ENCODE results near the gene INO80C.
"Not testable (repeated sequence)": the region's sequence is repeated elsewhere in the genome, so short reads cannot be mapped to it uniquely, and the experiment has no call there.

The INO80C gene

GRCh38 chr18:35457140-35457704 is 40.5 kb downstream of the INO80C start:
- DNase-seq: no peak

DNA sequence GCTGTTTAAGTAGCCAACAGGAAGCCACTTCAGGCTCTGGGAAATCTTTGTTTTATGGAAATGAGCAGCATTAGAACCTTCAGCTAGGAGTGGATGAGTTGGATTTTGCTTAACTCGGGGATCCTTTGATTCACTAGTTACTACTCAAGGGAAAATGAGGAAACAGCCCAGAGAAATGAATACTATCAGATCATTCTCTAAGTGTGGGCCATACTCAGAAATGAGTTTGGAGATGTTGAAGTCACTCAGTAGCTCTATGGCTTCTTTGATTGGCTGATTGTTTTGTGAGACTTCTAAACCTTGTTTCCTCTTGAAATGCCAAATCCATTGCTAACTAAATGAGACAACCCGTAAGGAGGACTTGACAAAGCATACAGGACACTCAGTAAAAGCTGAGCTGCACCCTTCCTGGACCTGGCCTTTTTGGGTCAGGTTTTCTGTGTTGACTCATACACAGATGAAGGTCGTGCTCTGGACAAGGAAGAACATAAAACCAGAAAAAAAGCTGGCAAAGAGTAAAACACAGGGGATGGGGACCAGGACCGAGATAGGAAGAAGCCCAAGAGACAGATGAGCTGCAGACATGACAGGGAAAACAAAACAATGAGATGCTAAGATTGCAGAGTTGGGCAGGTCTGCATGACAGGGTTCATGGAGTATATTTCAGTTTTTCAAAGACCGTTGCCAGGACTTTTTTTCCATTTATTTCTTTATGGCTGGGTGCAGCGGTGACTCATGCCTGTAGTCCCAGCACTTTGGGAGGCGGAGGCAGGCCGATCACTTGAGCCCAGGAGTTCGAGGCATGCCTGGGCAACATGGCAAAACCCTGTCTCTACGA is 41.6 kb downstream of the INO80C start:
- no peak for DNase-seq

DNA sequence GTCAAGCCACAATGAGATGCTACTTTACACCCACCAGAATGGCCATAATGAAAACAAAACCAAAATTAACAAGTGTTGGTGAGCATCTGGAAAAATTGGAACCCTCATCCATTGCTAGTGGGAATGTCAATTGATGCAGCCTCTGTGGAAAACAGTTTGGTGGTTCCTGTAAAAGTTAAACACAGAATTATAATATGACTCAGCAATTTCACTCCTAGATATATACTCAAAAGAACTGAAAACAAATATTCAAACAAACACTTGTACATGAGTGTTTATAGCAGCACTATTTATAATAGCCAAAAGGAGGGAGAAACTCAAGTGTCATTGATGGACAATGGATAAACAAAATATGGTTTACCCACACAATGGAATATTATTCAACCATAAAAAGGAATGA is 43.0 kb downstream of the INO80C start:
- no peak for DNase-seq

- DNase-seq: not testable (repeated sequence)
These were observed 44.7 kb downstream of the INO80C start for GRCh38 chr18:35453065-35453464.

GRCh38 chr18:35451916-35452315 is 45.8 kb downstream of the INO80C start:
- DNase-seq: no peak

- no peak for DNase-seq
These were observed 46.7 kb downstream of the INO80C start for GRCh38 chr18:35451032-35451431.

GRCh38 chr18:35444636-35445035 is 53.1 kb downstream of the INO80C start:
- no peak for DNase-seq

DNA sequence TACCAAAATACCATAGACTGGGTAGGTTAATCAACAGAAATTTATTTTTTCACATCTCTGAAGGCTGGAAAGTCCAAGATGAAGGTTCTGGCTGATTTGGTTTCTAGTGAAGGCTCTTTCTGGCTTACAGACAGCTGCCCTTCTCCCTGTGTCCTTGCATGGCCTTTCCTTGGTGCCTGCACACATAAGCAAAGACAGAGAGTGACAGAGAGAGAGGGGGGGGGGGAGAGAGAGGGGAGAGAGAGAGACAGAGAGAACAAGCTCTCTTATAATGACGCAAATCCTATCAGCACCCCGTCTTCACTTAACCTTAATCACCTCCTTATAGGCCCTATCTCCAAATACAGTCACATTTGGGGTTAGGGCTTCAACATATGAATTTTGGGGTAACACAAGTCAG is 53.9 kb downstream of the INO80C start:
- no peak for DNase-seq

DNA sequence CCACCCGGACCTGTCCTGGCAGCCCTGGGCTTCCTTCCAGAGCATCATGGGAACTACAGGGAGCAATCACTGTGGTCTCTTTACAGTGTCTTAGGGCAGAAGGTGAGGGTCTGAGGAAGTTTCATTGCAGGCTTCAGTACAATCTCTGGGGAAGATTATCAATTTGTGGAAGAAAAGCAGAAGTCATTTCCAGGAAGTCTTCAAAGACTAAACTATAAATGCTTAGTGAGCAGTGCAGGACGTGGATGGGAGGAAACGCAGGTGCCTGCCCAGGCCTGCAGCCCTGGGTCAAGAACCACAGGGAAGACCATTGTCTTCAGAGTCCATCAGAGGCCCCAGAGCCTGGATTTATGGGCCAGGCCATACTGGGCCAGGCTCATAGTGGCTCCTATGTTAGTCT is 54.3 kb downstream of the INO80C start:
- no peak for DNase-seq

DNA sequence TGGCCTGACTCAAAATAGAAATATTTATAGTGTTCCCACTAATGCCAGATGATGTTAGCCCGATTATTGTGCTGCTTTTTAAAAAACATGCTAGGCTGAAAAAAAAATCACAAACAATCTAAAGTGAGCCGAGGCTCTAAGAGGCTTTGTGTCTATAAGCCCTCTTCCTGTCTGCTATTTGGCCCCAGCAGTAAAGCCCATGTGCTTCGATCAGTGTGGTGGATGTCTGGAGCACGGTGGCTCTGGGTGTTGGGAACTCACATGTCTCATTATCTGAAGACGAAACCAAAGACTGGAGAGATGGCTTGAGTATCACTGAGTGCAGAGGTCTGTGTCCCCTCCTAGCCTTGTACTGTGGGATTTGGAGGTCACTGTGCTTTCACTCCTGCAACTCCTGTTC is 55.1 kb downstream of the INO80C start:
- DNase-seq: no peak

GRCh38 chr18:35441857-35442595 is 55.7 kb downstream of the INO80C start:
- no peak for DNase-seq

DNA sequence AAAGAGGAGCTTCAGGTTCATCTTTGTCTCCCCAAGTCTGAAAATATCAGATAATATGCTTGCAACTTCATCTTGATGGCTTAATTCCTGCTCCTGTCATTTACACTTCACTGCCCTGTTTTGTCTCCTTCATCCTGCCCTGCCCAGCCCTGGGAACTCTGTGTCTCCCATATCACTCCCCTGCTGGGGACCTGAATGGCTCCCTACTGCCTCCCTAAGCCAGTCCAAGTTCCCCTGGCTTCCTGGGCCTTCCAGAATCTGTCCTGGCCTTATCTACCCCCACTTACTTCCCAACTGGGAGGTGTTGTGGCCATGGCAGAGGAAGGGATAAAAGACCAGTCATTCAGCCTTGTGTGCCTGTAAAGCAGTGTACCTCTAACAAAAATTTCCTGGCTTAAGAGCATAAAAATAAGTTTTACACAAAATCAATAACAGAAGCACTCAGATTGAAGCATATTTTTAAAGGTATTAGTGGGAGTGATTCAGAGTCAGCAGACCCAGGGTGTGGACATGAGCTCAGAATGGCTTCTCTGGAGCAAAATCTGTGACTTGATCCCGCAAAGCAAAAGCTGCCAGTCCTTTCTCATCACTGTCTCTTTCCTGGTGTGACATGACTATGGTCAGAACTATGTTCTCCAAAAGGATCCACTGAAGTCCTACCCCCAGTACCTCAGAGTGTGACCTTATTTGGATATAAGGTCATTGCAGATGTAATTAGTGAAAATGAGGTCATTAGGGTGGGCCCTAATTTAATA is 59.1 kb downstream of the INO80C start:
- no peak for DNase-seq

DNA sequence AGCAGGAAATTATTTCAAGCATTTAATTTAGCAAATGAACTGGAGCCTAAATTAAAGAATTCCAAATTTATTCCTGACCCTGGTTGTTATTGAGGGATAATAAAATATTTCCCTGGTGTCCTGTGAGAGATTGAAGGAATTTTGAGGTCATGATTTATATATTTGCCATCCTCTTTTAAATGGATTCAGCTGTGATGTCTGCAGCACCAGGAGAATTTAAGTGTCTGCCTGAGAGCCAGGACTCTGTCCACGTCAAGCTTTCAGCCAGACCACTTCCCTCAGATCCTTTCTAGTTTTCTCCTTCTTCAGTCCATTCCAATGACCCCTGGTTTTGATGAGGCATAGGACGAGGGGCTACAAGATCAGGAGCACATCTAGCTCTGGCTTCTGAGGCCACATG is 59.9 kb downstream of the INO80C start:
- DNase-seq: no peak

DNA sequence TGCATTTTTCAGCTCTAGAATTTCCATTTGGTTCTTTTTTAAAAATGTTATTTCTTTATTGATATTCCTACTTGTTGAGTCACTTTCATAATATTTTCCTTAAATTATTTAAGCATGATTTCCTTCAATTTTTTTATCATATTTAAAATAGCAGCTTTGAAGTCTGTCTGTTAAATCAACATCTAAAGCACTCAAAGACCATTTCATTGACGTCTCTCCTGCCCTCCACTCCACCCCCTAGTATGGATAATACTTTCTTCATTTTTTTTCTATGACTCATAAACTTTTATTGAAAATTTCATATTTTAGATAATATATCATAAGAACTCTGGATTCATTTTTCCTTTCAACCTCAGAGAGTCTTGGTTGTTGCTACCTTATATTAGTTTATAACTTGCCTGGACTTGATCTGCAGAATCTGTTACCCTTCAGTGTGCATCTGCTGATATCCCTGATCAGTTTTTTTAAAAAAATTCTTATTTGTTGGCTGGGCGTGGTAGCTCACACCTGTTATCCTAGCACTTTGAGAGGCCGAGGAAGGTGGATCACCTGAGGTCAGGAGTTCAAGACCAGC is 61.6 kb downstream of the INO80C start:
- no peak for DNase-seq

GRCh38 chr18:35435401-35435800 is 62.4 kb downstream of the INO80C start:
- DNase-seq: no peak

DNA sequence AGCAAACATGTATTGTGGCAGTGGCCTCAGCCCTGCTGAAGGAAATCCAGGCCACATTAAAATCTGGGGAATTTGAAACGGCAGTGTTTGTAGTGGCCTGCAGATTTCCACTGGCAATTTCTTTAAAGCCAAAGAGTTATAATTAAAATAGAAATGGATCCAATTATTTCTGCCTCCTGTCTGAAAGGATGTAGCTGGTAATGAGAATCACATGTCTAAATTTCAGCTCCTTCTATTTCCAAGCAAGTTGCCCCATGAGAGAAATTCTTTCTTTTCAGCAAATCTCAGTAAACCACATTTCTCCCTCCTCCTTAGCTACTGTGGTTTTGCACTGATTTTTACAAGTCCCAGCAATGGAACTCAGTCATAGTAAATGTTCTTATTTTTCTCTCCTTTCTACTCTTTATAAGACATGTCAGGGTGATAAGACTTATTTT is 65.2 kb downstream of the INO80C start:
- no peak for DNase-seq

DNA sequence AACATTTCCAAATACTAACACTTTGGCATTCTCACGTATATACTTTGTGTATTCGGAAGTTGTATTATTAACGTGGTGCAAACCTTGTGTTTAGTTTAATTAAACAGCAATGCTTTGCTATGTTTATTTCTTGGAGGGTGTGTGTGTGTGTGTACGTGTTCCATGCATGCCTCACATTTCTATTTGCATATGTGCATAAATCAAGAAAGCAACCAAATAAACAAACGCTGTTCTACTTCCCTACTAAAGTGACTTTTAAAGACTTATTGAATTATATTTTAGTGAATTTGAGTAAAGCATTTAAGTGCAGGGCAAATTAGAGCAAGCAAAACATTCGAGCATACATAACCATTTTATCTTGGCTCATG is 66.4 kb downstream of the INO80C start:
- DNase-seq: no peak

DNA sequence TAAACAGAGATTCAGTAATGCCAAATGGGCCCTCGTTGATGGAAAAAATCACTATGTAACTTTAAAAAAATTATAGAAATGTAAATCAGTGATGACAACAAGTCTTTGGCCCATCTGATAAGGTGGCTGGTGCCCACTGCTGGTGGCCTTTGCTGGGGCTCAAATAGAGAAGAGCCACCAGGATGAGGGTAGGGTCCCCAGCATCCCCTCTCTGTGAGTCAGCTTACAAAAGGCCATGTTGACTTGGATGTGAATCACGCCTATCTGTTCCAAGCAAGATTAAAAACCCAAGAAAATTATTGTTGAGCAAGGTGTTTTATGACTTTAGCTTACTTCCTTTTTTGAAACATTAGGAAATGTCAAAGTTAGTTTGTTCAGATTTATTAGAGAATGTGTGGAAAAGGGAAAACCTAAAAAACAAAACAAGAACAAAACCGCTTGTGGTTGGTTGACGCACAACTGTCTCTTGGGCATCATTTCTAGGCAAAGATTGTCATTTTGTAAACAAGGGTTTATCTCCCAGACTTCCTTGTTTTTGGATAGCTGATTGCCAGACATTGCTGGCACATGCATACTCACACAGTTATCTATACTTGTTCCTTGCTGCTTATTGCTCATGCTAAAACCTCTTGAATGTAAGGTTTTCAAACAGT is 66.9 kb downstream of the INO80C start:
- DNase-seq: no peak

DNA sequence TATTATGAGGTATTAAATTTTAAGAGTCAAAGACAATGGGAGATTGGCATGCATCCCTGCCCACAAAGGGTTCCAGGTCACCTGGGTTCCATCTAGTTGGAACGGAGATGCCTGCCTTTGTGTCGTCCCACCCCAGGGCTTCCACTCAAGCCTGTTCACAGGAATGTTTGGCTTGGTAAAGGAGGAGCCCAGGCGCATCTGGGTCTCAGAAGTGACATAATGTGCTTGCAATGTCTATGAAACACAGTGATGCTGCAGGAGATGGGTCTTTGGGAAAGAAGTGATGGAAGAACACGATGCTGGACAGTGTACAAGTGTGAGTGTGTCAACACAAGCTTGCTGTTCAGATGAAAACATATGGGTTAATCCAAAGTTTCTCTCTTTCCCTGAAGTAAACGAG is 71.0 kb downstream of the INO80C start:
- DNase-seq: no peak

DNA sequence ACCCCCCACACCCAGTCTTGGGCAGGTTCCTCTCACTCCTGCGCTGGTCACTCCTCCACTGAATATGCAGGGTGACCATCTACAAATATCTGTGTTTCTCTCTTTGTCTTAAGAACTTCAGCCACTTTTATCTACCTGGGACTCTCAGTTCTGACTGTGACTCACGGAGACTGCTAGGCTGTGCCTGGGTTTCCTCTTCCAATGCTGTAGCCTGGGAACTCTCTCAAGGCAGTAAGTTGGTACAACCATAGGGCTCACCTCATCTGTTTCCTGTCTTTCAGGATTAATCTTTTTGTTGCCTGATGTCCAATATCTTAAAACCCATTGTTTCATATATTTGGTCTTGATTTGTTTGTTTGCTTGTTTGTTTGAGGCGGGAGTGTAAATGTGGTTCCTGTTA is 73.4 kb downstream of the INO80C start:
- DNase-seq: no peak

DNA sequence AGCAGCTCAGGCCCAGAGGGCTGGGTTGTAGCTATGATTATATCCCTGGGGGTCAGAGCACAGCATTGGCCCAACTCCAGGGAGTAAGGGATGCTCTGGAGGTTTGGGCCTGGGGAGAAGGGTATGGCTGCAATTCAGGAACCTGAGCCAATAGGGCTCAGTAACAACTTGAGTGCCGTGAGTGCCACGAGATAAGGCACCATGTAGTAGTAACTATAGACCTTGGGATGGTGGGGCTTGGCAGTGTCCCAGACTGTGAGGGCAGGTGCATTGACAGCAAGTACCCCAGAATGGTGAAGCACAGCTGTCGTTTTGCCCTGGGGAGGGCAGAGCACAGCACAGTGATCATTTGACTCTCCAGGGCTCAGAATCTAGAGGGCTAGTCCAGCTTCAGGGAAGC is 75.5 kb downstream of the INO80C start:
- DNase-seq: no peak

DNA sequence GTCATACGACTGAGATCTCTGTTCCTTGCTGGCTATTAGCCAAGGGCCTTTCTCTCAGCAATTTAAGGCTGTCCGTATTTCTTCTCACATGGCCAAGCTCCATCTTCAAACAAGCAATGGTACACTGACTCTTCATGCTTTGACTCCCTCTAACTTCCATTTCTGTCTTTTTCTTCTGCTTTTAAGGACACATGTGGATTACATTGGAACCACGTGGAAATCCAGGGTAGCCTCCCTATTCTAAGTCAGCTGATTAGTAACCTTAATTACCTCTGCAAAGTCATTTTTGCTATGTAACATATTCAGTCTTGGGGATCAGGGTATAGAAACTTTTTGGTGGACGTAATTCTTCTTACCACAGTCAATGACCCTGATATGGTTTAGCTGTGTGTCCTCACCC is 79.2 kb downstream of the INO80C start:
- no peak for DNase-seq
